ENCODE data around the gene SGPP1. TPM values are rescaled to one million over a fixed set of nuclear protein-coding genes. Genes with fewer than 3 reads are reported as not detected.
A peak's percentile ranks its signal among the peaks of the same experiment; 100 is the strongest.
"Not testable (repeated sequence)": the region's sequence is repeated elsewhere in the genome, so short reads cannot be mapped to it uniquely, and the experiment has no call there.

Gene SGPP1
- total and polyA plus RNA-seq, 2 donors: 12.6 to 21.0 TPM

DNA sequence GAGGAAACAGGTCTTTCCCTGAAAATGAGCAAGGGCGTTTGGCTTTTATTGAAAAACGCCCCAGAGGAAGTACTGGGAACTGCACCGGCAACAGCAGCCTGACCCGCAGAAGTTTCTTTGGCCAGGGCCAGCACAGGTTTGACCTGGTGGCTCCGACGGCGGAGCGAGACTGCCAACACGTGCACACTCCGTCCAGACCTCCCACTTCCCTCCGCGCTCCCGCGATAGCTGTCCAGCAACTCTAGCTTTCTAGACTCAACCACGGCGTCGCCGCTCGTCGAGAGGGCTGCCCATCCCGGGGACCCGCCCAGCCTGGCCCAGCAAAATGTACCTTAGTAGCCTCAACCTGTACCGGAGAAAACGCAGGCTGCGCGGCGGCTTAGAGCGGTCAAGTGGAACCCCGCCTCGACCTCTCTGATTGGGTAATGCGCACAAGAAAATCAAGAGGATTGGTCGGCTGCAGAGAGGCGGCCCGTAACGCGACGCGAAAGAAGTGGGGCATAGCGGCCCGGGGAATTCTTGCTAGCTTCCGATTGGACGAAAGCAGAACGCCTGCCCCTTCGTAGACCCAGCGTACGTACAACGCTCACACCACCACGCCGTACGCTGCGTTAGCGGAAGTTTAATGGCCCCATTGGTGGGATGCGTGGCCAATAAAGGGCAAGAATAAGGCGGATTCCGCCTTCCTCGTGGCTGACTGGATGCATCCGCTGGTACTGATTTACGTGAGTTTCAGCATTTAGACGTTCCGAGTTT lies 86.2 kb downstream of the SGPP1 start, which contains the start of gene WDR89:
Gene WDR89, minus strand, starts transcription at position 399 of the 756 bp plus-strand sequence. CDS start 41,929 bp downstream, outside the sequence.
- Histone ChIP-seq H3K9me3 (ENCODE audit: control insufficient read depth in 2 of 2, insufficient read depth in 1 of 2, low read length in 1 of 2) (no peaks in the 10 kb centered on the region), H3K36me3 (ENCODE audit: control insufficient read depth in 2 of 2, insufficient read depth in 2 of 2, low read length in 1 of 2) (peaks cover 0 to 4% of the 10 kb centered on the region in 2 donors), H3K27ac (ENCODE audit: low read depth in 1 of 2, low read length in 1 of 2) (peak within 1 kb of the TSS; percentile 93 to 99), H3K4me3 (ENCODE audit: low read length in 2 of 2) (peak within 1 kb of the TSS; percentile 66 to 83), H3K4me1 (ENCODE audit: control insufficient read depth in 2 of 2, insufficient read depth in 2 of 2, low read length in 2 of 2) (peaks cover 0 to 9% of the 10 kb centered on the region in 2 donors), H3K27me3 (ENCODE audit: control insufficient read depth in 2 of 2, insufficient read depth in 1 of 2, low read length in 1 of 2) (no peaks in the 10 kb centered on the region)
- peak; percentile 85 to 99 (median 98) for DNase-seq (ENCODE audit: low read depth in 6 of 9, low spot score in 9 of 9)
- WGBS: under 1% methylated on average over 60 of the region's 60 CpGs

DNA sequence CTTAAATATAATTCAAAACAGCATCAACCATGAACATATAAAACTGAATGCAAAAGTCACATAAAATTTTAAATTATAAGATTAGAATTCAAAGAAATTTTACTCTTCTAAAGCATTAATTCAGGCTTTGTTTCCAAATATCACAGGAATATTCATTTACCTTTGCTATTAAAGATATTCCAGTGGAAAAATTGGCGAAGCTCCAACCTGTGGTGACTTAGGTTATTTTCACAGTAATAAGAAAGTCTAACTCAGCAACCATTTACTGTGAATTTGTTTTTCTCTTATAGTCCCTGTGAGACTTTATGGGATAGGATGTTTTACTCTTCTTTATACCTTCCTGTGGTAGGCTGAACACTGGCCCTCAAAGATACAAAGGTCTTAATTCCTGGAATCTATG lies 89.4 kb downstream of the SGPP1 start:
- no peak for DNase-seq (ENCODE audit: low read depth in 6 of 9, low spot score in 9 of 9)
- Histone ChIP-seq H3K9me3 (ENCODE audit: control insufficient read depth in 2 of 2, insufficient read depth in 1 of 2, low read length in 1 of 2) (peaks cover 0 to 3% of the 10 kb centered on the region in 2 donors), H3K36me3 (ENCODE audit: control insufficient read depth in 2 of 2, insufficient read depth in 2 of 2, low read length in 1 of 2) (peaks cover 0 to 4% of the 10 kb centered on the region in 2 donors), H3K27me3 (ENCODE audit: control insufficient read depth in 2 of 2, insufficient read depth in 1 of 2, low read length in 1 of 2) (no peaks in the 10 kb centered on the region), H3K4me3 (ENCODE audit: low read length in 2 of 2) (no peak overlapping the region), H3K27ac (ENCODE audit: low read depth in 1 of 2, low read length in 1 of 2) (no peak overlapping the region), H3K4me1 (ENCODE audit: control insufficient read depth in 2 of 2, insufficient read depth in 2 of 2, low read length in 2 of 2) (peaks cover 0 to 9% of the 10 kb centered on the region in 2 donors)
- 96% methylated on average over 1 of the region's 1 CpG for WGBS

DNA sequence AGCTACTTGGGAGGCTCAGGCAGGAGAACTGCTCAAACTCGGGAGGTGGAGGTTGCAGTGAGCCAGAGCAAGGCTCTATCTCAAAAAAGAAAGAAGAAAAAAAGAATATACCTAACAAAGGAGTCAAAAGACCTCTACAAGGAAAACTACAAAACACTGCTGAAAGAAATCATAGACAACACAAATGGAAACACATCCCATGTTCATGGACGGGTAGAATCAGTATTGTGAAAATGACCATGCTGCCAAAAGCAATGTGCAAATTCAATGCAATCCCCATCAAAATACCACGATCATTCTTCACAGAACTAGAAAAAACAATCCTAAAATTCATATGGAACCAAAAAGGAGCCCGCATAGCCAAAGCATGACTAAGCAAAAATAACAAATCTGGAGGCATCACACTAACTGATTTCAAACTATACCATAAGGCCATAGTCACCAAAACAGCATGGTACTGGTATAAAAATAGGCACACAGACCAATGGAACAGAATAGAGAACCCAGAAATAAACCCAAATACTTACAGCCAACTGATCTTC lies 91.7 kb downstream of the SGPP1 start:
- not testable (repeated sequence) for H3K36me3 ChIP-seq (ENCODE audit: control insufficient read depth in 2 of 2, insufficient read depth in 2 of 2, low read length in 1 of 2); H3K27me3 ChIP-seq (ENCODE audit: control insufficient read depth in 2 of 2, insufficient read depth in 1 of 2, low read length in 1 of 2); DNase-seq (ENCODE audit: low read depth in 6 of 9, low spot score in 9 of 9); H3K9me3 ChIP-seq (ENCODE audit: control insufficient read depth in 2 of 2, insufficient read depth in 1 of 2, low read length in 1 of 2); H3K4me3 ChIP-seq (ENCODE audit: low read length in 2 of 2); H3K27ac ChIP-seq (ENCODE audit: low read depth in 1 of 2, low read length in 1 of 2); H3K4me1 ChIP-seq (ENCODE audit: control insufficient read depth in 2 of 2, insufficient read depth in 2 of 2, low read length in 2 of 2)
- WGBS: 92% methylated on average over 4 of the region's 4 CpGs

Other genes with a start within 250 kb of the SGPP1 start
- gene PPP2R5E, start 184.7 kb downstream of the SGPP1 start, total RNA-seq: 10.4 TPM
- gene PPP2R5E, start 184.7 kb downstream of the SGPP1 start, polyA plus RNA-seq: 14.6 TPM
- 21.0 TPM for gene WDR89, start 86.2 kb downstream of the SGPP1 start, total RNA-seq
- gene WDR89, start 86.2 kb downstream of the SGPP1 start, polyA plus RNA-seq: 17.0 TPM
- gene SYNE2, start 124.9 kb upstream of the SGPP1 start, total RNA-seq: 17.0 TPM
- 52.3 TPM for gene SYNE2, start 124.9 kb upstream of the SGPP1 start, polyA plus RNA-seq